ENCODE measurements around the gene USP6NL.

USP6NL gene

GRCh38 chr10:11588873-11589574, 22.4 kb downstream of the USP6NL start:
- DNase-seq = no peak

- DNase-seq = peak in 1 of 2 donors; percentile 24
These were observed 23.7 kb downstream of the USP6NL start for GRCh38 chr10:11587722-11588259.

DNA sequence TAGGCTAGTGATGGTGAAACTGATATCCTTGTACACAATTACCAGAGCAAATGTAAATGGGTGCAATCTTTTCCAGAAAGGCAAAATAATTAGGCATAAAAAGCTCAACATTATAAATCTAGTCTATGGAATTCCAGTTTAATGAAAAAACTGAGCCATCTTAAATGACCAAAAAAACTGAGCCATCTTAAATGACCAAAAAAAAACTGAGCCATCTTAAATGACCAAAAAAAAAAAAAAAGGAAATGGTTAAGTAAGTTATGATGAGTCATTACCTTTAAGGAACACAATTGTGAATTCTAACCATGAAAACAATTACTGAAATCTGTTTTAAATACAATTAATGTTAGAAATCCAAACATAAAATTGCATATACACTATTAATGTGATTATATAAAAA, 25.3 kb downstream of the USP6NL start:
- peak; percentile 59 for DNase-seq

- DNase-seq = no peak
These were observed 30.2 kb downstream of the USP6NL start for GRCh38 chr10:11581213-11581612.

DNA sequence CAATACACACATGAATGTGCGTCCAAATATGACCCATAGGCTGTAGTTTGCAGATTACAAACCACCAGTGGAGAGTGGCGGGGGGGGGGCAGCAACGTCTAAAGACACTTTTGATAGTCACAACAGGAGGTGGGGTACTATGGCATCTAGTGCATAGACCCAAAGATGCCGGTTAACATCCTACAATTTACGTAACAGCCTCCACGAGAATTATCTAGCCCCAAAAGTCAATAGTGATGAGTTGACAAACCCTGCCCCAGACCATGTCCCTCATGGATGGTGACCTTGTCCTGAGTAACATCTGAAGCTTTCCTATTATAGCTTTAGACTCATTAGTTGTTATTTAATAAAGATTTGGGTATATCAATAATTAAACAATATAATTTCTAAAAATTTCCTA, 31.6 kb downstream of the USP6NL start:
- no peak for DNase-seq

- DNase-seq = peak; percentile 79 to 81
These were observed 32.6 kb downstream of the USP6NL start for GRCh38 chr10:11578802-11579255.

- DNase-seq = peak in 1 of 2 donors; percentile 10
These were observed 35.2 kb downstream of the USP6NL start for GRCh38 chr10:11576092-11576809.

GRCh38 chr10:11573497-11573896, 38.0 kb downstream of the USP6NL start:
- DNase-seq = peak; percentile 81 to 84

GRCh38 chr10:11570751-11571150, 40.7 kb downstream of the USP6NL start:
- DNase-seq = no peak

GRCh38 chr10:11569471-11569870, 42.0 kb downstream of the USP6NL start:
- no peak for DNase-seq

- DNase-seq = no peak
These were observed 42.9 kb downstream of the USP6NL start for GRCh38 chr10:11568578-11568977.

- peak; percentile 48 to 63 for DNase-seq
These were observed 46.7 kb downstream of the USP6NL start for GRCh38 chr10:11564741-11565140.

- DNase-seq = no peak
These were observed 47.5 kb downstream of the USP6NL start for GRCh38 chr10:11563936-11564335.

GRCh38 chr10:11562888-11563287, 48.6 kb downstream of the USP6NL start:
- no peak for DNase-seq

DNA sequence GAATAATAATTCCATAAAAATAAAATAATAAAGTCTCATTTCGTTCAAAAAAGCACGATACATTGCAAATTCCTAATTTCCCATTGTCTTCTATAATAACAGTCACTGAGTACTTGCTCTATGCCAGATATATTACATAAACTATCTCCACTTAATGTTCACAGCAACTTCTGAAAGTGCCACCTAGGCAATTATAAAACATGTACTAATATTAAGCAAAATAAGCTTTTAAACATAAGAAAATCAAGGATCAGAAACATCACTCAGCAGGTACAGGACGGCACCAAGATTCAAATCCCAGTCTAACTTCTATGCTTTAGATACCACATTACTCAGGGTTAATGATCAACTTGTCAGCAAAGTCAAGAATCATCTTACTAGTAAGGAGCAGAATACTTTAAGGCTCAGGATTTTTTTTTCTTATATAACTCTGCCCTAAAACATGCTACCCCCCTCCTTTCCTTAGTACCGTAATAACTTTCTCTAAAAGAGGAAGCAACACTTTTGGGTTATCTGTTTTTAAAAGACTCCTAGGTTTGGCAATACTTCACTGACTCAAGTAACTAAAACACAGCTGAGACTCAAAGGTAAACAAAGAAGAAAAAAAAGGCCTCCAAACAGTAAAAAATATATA, 51.3 kb downstream of the USP6NL start:
- peak; percentile 72 to 74 for DNase-seq

GRCh38 chr10:11557967-11558366, 53.5 kb downstream of the USP6NL start:
- no peak for DNase-seq

GRCh38 chr10:11557513-11557912, 53.9 kb downstream of the USP6NL start:
- DNase-seq = no peak

DNA sequence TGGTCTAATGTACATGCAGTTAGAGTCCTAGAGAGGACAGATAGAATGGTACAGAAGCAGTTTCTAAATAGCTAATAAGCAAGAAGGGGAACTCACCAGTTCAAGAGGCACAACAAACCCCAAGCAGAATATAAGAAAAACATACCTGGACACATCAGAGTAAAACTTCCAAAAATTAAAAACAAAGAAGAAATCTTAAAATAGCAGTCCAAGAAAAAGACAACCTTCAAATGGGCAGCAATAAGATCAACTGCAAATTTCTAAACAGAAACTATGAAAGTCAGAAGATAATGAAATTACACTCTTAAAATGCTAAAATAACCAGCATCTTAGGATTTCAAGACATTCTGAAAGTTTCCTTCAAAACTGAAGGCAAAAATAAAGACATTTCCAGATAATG, 55.9 kb downstream of the USP6NL start:
- DNase-seq = no peak

DNA sequence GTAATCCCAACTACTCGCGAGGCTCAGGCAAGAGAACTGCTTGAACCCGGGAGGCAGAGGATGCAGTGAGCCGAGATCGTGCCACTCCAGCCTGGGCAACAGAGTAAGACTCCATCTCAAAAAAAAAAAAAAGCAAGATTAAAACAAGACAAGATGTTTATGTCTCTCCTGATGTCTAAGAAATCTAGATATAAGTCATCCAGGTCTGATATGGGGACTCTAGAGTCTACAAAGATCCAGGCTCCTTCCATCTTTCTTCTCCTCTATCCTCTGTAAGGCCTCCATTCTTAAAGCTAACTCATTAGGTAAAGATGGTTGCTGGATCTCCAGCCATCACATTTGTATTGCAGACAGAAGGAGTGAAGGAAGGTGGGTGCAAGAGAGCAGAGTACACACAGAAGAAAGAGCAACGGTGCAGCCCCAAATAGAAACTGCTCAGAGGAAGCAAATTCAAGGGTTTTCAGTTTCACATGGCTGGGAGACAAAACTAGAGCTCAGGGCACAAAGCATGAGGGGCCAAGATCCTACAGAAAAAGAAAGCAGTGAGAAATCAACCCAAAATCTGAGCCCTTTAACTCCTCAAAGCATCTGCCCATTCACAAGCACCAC, 57.6 kb downstream of the USP6NL start:
- DNase-seq = no peak

- peak; percentile 75 to 76 for DNase-seq
These were observed 59.4 kb downstream of the USP6NL start for GRCh38 chr10:11551916-11552602.

- no peak for DNase-seq
These were observed 60.3 kb downstream of the USP6NL start for GRCh38 chr10:11551104-11551503.

GRCh38 chr10:11548768-11549099, 62.7 kb downstream of the USP6NL start:
- peak; percentile 43 to 47 for DNase-seq

Measured in inflammatory macrophage treated with lipopolysaccharide for 1 hour (primary cell).